NCI-H510A treated with DMSO at 0.1 percent for 48 hours (cell line): ENCODE data around the gene GORASP2.

ENCODE experiments used
- DNase-seq: peaks from one replicate; lab custom pipeline; 2025; lab: John Stamatoyannopoulos, UW

The GORASP2 gene

GRCh38 chr2:170966648-170967396 lies 37.8 kb downstream of the GORASP2 start:
- peak; percentile 20 for DNase-seq

- no peak for DNase-seq
Observed at GRCh38 chr2:170967553-170967952, 38.5 kb downstream of the GORASP2 start.

DNA sequence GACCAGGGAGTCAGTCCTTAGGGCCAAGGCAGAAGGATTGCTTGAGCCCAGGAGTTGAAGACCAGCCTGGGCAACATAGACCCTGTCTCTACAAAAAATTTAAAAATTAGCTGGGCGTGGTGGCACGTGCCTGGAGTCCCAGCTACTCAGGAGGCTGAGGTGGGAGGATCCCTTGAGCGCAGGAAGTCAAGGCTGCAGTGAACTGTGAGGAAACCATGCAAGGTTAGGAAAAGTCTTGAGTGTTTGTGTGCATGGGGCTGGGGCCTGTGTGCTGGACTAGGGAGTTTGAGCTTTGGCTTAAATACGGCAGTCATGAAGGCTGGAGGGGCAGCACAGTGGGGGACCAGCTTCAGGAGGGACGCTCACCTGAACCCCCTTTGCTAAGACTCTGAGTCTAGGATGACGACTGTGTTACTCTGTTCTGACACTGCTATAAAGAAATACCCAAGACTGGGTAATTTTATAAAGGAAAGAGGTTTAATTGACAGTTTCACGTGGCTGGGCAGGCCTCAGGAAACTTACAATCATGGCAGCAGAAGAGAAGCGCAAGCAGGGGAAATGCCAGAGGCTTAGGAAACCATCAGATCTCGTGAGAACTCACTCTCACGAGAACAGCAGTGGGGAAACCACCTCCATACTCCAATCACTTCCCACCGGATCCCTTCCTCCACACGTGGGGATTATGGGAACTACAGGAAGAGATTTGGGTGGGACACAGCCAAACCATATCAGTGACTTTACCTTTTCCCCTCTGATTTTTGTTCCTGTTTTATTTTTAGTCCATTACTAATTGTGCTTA lies 39.4 kb downstream of the GORASP2 start:
- DNase-seq: no peak

GRCh38 chr2:170969030-170969429 lies 40.0 kb downstream of the GORASP2 start:
- DNase-seq: no peak

- peak; percentile 55 for DNase-seq
Observed at GRCh38 chr2:170969872-170970496, 40.9 kb downstream of the GORASP2 start.

DNA sequence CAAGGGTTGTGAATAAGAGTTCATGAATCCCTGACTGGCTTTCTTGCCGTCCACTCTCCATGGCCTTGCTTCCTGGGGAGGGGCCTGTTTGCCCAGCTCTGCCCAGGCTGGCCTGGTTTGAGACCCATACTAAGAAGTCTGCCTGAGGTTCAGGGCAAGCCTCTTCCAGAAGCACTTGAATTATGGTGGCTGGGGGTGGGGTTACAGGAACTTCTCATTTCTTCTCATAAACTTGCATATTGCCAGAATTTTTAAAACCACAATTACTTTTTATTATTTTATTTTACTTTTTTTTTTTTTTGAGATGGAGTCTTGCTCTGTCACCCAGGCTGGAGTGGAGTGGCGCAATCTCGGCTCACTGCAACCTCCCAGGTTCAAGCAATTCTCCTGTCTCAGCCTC lies 42.0 kb downstream of the GORASP2 start:
- no peak for DNase-seq

DNA sequence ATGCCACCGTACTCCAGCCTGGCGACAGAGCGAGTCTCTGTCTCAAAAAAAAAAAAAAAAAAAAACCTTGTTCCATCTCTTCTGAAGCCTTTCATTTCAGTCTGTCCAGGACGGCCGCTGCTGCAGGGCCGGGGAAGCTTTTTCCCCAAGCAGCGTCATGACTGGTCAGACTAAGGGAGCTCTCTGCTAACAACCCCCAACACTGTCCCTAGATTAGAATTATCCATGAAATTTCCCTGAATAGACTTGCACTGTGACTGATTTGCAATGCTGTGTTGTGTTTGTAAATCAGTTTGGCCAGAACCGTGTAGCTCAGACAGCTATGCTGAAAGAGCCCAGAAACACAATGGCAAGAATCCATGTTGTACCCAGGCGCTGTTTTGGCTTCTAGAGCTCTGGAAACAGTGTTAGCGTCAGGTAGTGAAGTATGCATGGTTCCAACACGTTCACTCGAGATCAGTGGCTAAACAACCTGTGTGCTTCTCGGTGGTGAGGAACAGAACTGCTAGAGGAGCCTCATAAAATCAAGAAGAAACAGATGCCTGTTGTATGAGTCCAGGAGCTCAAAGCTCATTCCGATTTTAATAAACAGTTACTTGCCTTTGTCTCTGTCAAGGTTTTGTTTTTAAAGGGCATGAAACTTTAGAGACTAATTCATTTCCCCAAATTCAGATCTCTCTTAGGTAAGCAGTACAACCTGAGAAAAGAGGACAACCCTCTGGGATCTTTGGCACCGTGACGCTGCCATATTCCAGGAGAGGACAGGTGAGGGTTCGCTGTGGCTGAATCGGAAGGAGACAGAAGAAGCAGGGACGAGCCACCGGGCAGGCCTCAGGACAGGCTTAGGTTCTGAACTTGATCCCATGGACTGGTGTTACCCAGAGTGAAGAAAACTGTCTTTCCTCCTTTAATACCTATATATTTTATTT lies 43.5 kb downstream of the GORASP2 start:
- DNase-seq: peak; percentile 52

DNA sequence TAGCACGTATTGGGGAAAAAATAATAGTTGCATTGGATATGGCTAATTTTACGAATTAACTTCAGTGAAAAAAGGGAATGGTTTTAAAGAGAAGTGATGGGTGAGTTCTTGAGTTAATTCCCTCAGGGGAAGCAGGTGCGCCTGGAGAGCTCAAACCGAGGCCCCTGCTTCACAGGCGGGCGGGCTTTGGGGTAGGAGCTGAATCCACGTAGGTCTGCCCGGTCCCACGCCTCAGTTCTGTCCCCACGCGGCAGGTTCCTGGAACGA lies 44.1 kb downstream of the GORASP2 start:
- DNase-seq: no peak

DNA sequence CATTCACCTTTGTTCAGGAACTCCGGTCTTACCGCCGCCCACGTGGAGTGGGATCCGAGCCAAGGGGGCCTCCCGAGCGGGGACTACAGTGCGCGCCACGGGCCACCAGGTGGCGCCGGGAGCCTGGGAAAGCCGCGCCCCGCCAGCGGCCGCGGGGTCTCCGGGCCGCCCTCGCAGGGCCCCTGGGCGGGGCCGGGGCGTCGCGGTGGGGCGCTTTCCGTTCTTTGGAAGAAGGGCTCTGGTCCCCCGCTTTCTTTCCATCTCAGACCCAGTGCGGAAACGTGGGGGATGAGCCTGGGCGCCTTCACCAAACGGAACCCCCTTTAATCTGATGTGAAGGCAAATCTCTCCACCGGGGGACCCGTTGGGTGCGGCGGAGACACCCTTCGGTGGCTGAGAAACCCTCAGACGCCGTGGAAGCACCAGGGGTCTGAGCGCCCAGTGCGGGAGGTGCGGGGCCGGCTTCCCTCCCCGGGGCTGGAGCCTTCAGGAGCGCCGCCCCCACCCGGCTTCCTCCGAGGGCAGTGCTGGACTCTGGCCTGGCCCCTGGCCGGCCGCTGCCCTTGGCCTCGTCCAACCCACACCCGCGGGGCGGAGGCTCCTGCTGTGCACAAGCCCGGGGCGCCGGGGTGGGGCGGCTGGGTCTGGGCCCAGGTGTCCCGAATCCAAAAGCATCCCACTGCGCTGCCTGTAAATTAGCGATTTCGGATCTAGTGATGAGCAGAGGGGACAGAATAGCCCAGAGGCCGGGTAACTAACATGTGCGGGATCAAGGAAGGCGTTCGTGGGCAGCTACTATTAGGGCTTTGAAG lies 44.6 kb downstream of the GORASP2 start:
- DNase-seq: peak; percentile 90

GRCh38 chr2:170974304-170974993 lies 45.4 kb downstream of the GORASP2 start:
- no peak for DNase-seq

- peak; percentile 36 for DNase-seq
Observed at GRCh38 chr2:170975127-170975942, 46.3 kb downstream of the GORASP2 start.

- DNase-seq: no peak
Observed at GRCh38 chr2:170975943-170976270, 46.9 kb downstream of the GORASP2 start.

- DNase-seq: no peak
Observed at GRCh38 chr2:170984079-170984478, 55.0 kb downstream of the GORASP2 start.

DNA sequence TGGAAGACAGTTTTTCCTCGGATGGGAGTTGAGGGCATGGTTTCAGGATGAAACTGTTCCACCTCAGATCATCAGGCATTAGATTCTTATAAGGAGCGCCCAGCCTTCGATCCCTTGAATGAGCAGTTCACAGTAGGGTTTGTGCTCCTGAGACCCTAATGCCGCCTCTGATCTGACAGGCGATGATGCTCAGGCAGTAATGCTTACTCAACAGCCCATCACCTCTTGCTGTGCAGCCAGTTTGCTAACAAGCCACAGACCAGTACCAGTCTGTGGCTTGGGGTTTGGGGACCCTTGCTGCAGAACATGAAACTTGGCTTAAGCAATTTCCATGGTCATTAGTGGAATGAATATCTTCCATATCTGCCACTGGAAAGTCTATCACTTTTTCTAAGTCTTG lies 56.4 kb downstream of the GORASP2 start:
- DNase-seq: no peak

DNA sequence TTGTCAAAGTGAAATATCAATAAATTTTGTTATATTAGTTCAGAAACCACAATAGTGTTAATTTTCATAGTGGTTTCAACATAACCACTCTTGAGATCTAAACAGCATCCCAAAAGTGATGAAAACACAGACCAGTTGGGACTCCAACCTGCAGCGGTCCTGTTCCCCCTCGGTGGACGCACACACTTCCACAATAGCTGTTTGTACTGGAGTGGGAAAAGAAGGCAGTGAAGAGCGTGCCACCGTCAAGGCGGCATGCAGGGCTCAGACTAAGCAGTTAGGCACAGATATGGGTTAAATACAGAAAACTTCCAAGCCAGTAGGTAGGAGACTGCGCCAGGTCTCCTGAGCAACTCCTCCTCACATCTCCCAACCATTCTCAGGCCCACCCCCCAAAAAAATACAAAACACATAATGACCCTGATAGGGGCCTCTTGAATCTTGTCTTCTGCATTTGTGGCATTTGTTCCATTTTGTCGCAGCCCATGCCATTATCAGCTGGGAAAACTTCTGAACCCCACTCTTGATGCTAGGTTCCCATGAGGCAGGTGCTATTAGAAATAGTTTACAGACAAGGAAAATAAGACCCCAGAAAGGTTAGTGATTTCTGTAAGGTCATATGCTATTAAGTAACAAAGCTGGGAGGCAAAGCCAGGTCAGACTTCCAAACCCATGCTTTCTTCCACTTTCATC lies 57.7 kb downstream of the GORASP2 start:
- no peak for DNase-seq

GRCh38 chr2:170991398-170992182 lies 62.5 kb downstream of the GORASP2 start:
- DNase-seq: no peak

- DNase-seq: no peak
Observed at GRCh38 chr2:170996316-170996715, 67.3 kb downstream of the GORASP2 start.

GRCh38 chr2:170997893-170998597 lies 69.0 kb downstream of the GORASP2 start:
- peak; percentile 80 for DNase-seq
